Urinary bladder (tissue), 4 donors: ENCODE data around the gene ICA1. TPM values are rescaled to one million over a fixed set of nuclear protein-coding genes. Genes with fewer than 3 reads are reported as not detected.

Source experiments
- DNase-seq: peaks from one replicate; pipeline ENCODE4 v3.0.0-alpha.2; 2015; ENCODE audit errors: extremely low spot score
- H3K27ac ChIP-seq: one replicate; pipeline ENCODE4 v1.5.1; 2013; ENCODE audit warnings: low read depth, mild to moderate bottlenecking, moderate library complexity
- H3K36me3 ChIP-seq: one replicate; pipeline ENCODE4 v1.6.1; 2013; ENCODE audit warnings: mild to moderate bottlenecking, moderate library complexity; ENCODE audit not compliant: insufficient read depth
- H3K4me1 ChIP-seq: one replicate; pipeline ENCODE4 v1.6.1; 2013; ENCODE audit warnings: mild to moderate bottlenecking, moderate library complexity; ENCODE audit not compliant: insufficient read depth
- H3K4me3 ChIP-seq: one replicate; pipeline ENCODE4 v1.5.1; 2013; ENCODE audit warnings: low read depth, low read length
- WGBS: extraction: QIAGEN DNeasy Blood & Tissue Kit; methylation state at CpG from one replicate; pipeline ENCODE4 v1.1.7; 2013; 5-methylcytosine and 5-hydroxymethylcytosine counted together
- polyA plus RNA-seq: library from polyadenylated mRNA; stranded (reverse); fragments of 200-250 nt; gene quantifications from one replicate; pipeline ENCODE4 v1.2.3, GENCODE V29; 2013
- total RNA-seq: library from RNA; depleted of rRNA; stranded (reverse); fragments of >200 nt; gene quantifications from one replicate; pipeline ENCODE4 v1.2.3, GENCODE V29; 2014
- donor health status: healthy with polysubstance abuse.
- donor health status: healthy.

Gene ICA1
- total and polyA plus RNA-seq, 2 donors = 8.3 to 32.8 TPM

DNA sequence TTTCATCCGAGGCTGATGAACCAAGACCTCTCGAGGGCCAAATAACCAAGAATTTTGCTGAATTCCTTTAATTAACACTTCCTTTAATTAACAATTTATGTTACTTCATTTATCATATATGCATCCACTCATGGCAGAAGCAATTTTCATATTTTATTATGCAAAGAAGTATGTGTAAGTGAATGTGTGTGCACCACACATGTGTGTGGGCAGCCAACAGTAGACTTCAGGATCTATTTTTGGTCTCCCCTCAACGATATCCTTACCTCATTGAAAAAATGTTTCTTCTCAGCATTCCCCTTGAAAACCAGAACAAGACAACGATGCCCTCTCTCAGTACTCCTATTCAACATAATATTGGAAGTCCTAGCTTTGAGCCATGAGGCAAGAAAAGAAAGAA lies 96.8 kb downstream of the ICA1 start:
- H3K4me3 ChIP-seq = no peak overlapping the region
- H3K27ac ChIP-seq = no peak overlapping the region
- no peak for DNase-seq
- no peaks in the 10 kb centered on the region for H3K4me1 ChIP-seq
- peaks cover 2% of the 10 kb centered on the region for H3K36me3 ChIP-seq
- WGBS = 26% methylated on average over 4 of the region's 4 CpGs

DNA sequence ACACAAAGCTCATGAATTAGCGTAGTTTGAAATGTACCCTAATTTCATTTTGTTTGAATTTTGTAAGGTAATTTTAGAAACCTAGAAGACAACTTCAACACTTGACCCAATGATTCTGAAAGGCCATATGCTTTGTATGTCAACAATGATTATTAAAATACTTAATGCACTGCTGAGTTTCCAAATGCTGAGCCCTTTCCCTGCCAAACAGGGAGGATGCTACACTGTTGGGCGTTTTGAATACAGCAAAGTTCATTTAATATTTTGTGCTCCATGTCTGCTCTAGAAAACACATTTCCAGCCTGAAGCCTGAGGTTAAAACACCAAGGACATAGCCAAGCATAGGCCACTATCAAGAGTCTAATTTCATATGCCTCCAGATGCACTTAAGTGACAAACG lies 99.8 kb downstream of the ICA1 start:
- H3K4me1 ChIP-seq = no peaks in the 10 kb centered on the region
- WGBS = 82% methylated on average over 3 of the region's 3 CpGs
- no peak overlapping the region for H3K4me3 ChIP-seq
- peaks cover 2% of the 10 kb centered on the region for H3K36me3 ChIP-seq
- DNase-seq = no peak
- no peak overlapping the region for H3K27ac ChIP-seq

DNA sequence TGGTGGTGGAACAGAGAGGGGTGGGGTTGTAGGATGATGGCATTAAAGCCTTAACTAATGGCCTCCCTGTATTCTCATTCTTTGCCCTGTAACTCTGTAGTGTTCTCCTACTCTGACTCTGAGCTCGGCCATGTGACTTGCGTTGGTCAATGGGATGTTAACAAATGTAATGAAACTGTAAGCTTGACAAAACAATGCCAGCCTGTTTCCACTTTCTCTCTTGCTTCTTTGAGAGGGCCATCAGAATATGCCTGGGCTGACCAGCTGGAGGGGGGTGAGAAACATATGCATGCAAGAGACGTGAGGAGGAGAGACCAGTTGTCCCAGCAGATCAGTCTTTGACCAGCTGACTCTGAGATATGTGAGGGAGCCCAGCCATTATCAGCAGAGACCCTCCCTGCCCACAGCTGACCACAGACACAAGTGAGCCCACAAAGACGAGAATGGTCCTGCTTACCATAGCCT lies 100.6 kb downstream of the ICA1 start:
- WGBS = 86% methylated on average over 4 of the region's 4 CpGs
- H3K4me1 ChIP-seq = no peaks in the 10 kb centered on the region
- H3K4me3 ChIP-seq = no peak overlapping the region
- H3K36me3 ChIP-seq = peaks cover 4% of the 10 kb centered on the region
- H3K27ac ChIP-seq = no peak overlapping the region
- DNase-seq = no peak

DNA sequence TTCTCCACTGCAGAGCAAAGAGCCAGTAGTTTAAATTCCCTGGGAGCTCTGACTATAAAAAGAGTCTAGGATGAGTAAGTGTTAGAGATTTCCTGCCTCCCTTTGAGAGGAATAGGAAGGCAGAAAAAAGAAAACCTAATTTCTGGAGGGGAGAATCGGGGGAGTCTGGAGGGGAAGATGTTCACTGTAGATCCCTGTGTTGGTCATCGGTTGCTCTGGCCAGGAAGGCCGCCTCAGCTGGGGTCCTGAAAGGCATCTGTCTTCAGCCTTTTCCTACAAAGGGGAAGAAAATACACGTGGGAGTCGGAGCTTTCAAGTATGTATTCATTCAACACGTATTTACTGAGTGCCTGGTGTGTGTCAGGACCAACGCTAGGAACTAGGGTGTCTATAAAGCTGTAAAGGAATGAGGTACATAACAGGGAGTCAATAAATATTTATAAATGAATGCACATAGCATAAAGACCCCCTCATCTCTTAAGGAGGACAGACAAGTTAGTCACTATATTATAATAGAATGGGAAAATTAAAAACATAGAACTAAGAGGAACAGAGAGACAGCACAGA lies 101.1 kb downstream of the ICA1 start:
- H3K4me1 ChIP-seq = no peaks in the 10 kb centered on the region
- no peak for DNase-seq
- H3K27ac ChIP-seq = no peak overlapping the region
- no peak overlapping the region for H3K4me3 ChIP-seq
- peaks cover 4% of the 10 kb centered on the region for H3K36me3 ChIP-seq
- 71% methylated on average over 7 of the region's 7 CpGs for WGBS

DNA sequence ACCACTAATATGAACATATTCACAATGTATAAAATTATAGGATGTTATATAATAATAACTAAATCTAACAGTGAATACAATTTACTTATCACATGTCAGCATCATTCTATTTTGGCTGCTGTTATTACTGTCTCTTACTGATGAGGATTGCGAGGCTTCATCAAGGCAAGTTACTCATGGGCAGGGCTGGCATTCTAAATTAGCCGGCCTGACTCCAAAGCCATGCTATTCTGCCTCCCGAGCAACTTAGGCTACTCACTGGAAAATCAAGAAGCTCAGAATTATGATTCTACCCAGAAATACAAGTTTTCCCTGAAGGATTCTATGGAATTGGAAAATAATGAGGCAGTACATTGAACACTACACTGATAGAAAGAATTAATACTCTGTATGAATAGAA lies 101.7 kb downstream of the ICA1 start:
- H3K4me3 ChIP-seq = no peak overlapping the region
- WGBS = 81% methylated on average over 3 of the region's 3 CpGs
- no peak overlapping the region for H3K27ac ChIP-seq

DNA sequence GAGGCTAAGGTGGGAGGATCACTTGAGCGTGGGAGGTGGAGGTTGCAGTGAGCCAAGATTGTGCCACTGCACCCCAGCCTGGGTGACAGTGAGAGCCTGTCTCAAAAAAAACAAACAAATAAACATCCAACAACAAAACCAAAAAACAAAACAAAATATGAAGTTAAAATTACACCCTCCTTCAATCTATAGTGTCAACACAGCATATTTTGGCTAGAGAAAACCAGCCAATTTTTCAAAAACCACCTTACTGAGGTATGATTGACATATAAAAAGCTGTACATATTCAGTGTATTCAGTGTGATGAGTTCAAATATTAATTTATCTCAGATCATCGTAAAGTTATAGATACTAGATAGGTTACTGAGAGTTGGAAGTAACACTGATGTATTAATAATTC lies 102.4 kb downstream of the ICA1 start:
- no peaks in the 10 kb centered on the region for H3K4me1 ChIP-seq
- peaks cover 4% of the 10 kb centered on the region for H3K36me3 ChIP-seq
- no peak for DNase-seq
- WGBS = 73% methylated on average over 2 of the region's 2 CpGs
- no peak overlapping the region for H3K27ac ChIP-seq
- no peak overlapping the region for H3K4me3 ChIP-seq

More for the DNA sequence above, 101.7 kb downstream of the ICA1 start:
- H3K36me3 ChIP-seq = peaks cover 4% of the 10 kb centered on the region
- H3K4me1 ChIP-seq = no peaks in the 10 kb centered on the region
- no peak for DNase-seq

DNA sequence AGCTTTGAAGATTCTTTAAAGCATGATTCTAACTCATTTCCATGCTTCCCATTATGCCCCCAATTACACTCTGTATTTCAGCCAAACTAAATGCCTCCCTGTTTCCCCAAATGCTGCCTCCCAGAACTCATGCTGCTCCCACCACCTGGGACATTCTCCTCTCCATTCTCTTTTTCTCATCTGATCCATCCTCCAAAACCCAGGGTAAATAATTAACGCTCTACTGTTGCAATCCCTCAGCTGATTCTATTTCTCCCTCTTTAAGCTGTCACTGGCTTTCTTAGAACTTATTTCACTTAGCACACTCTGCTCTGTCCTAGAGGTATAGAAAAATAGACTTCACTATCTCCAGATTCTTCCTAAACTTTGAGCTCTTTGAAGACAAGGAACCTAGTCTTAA lies 104.7 kb downstream of the ICA1 start:
- Histone ChIP-seq H3K4me1 (no peaks in the 10 kb centered on the region), H3K4me3 (no peak overlapping the region), H3K27ac (no peak overlapping the region), H3K36me3 (peaks cover 2% of the 10 kb centered on the region)
- no peak for DNase-seq
- WGBS = 85% methylated on average over 1 of the region's 1 CpG

DNA sequence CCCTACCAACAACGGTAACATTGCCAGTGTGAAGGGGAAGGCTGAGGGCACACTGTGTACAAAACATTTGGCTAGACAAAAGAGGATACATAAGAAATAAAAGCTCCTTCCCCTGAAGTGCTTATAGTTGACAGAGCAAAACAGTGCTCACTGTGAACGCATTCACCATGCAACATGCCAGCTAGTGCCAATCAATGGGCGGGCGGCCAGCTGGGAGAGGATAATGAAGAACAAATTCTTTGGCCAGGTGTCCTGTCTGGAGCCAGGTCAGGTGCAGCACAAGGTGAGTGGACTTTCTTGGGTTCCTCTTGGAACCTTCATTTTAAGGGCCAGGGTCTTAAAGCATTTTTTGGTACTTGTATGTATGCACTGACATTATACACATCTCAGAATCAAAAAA lies 106.1 kb downstream of the ICA1 start:
- 89% methylated on average over 4 of the region's 4 CpGs for WGBS
- no peak overlapping the region for H3K4me3 ChIP-seq
- H3K27ac ChIP-seq = no peak overlapping the region
- DNase-seq = no peak
- peaks cover 2% of the 10 kb centered on the region for H3K36me3 ChIP-seq
- no peaks in the 10 kb centered on the region for H3K4me1 ChIP-seq

DNA sequence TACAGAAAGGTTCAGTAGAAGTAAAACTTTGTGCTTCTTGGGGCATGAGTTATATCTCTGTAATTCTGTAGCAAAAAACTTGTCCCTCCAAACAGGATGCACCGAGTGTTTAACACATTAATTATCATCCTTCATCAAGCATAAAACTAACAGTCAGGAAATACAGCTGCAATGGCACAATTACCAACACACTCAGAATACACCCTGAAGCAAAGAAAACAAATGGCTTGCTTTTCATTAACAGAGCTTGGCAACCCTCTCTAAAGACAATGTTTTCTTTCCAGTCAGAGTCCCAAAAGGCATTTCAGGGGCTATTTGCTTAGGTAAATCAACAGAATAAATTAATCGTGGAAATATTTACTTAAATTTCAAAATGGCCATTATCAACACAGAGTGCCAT lies 107.7 kb downstream of the ICA1 start:
- WGBS = 66% methylated on average over 2 of the region's 2 CpGs
- no peak overlapping the region for H3K4me3 ChIP-seq
- no peak overlapping the region for H3K27ac ChIP-seq
- H3K36me3 ChIP-seq = peaks cover 2% of the 10 kb centered on the region
- H3K4me1 ChIP-seq = no peaks in the 10 kb centered on the region
- no peak for DNase-seq

DNA sequence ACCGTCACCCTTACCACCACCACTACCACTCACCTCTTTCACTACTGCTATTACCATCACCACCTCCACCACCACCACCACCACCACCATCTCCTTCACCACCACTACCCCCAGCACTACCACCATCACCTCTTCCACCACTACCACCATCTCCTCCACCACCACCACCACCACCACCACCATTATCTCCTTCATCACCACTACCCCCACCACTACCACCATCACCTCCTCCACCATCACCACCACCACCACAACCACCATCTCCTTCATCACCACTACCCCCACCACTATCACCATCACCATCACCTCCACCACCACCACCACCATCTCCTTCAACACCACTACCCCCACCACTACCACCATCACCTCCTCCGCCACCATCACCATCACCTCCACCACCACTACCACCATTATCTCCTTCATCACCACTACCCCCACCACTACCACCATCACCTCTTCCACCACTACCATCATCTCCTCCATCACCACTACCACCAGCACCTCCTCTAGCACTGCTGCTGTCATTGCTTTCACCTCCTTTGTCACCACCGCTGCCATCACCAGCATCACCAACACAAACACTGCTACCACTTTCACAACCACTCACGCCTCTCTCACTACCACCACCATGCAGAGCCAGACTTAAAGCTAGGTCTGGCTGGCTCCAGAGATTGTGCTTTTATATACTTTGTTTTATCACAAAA lies 109.3 kb downstream of the ICA1 start:
- Histone ChIP-seq H3K27ac (no peak overlapping the region), H3K36me3 (peaks cover 2% of the 10 kb centered on the region), H3K4me3 (no peak overlapping the region), H3K4me1 (no peaks in the 10 kb centered on the region)
- no peak for DNase-seq
- 95% methylated on average over 4 of the region's 4 CpGs for WGBS

DNA sequence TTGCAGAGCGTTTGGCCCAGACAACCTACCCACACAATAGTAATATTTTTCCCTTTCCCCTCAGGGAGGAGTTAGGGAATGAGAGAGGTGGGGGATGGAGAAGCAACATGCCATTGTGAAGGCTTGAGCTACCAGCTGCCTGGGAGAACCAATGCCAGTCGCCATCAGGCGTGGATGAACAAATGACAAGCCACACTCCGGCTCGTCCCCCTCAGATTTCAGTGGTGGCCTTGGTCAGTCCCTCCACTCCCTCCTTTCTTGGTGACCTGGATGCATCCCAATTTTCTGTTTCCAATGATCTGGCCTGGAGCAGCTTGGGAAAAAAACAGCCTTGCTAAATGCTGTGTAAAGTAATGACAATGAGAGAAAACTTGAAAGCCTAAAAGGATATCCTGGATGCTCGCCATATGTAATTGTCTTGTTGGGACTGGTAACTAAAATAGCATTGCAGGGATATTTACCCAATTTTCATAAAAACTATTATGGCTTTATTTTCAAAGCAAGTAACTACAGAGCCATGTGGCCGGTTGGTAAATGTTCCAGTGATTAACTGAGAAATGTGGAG lies 110.7 kb downstream of the ICA1 start:
- no peaks in the 10 kb centered on the region for H3K36me3 ChIP-seq
- H3K27ac ChIP-seq = no peak overlapping the region
- H3K4me1 ChIP-seq = no peaks in the 10 kb centered on the region
- H3K4me3 ChIP-seq = no peak overlapping the region
- WGBS = 81% methylated on average over 7 of the region's 7 CpGs
- DNase-seq = no peak

DNA sequence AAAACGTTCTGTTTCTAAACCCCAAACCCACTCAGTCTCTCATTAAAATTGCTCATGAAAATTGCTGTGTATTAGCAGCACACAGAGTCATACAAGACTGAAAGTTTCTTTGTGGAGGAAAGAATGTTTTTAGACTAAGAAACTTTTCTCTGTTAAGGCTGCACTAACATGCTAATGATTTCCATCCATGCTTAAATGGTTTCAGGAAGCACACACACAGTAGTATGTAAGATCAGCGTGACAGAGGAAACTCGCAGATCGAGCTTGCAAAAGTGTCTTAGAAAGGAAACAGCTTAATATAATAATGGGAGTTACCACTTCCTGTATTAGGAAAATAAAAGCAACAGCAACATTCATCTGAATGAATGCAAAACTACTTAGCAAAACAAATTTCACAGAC lies 112.7 kb downstream of the ICA1 start:
- 32% methylated on average over 4 of the region's 4 CpGs for WGBS
- Histone ChIP-seq H3K4me1 (no peaks in the 10 kb centered on the region), H3K4me3 (no peak overlapping the region), H3K27ac (no peak overlapping the region), H3K36me3 (no peaks in the 10 kb centered on the region)
- no peak for DNase-seq

DNA sequence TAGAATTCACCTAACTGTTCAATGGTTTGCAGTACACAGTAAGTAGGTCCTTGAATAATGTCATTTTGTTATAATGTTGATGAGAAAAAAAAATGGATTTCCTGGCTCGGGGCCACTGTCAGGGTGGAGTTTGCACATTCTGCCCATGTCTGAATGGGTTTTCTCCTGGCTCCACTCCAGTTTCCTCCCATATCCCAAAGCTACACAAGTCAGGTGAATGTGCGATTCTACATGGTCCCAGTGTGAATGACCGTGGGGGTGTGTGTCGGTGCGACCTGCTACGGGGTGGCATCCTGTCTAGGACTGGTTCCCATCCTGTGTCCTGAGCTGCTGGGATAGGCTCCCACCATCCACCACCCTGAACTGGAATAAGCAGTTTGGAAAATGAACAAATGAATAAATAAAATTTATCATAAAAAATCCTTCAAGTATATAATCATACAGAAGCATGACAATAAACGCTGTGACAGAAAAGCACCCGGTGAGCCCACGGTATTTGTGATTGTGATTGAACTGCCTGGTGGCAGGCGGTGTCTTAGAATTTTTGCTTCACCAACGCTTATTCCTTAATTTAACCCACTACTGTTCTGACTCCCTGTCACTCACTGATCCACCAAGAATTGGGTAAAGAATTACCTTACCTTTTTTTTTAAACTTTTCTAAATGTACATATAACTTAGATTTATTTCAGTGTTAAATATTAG lies 114.1 kb downstream of the ICA1 start:
- no peak for DNase-seq
- H3K4me3 ChIP-seq = no peak overlapping the region
- WGBS = 80% methylated on average over 11 of the region's 11 CpGs
- H3K27ac ChIP-seq = no peak overlapping the region
- no peaks in the 10 kb centered on the region for H3K36me3 ChIP-seq
- H3K4me1 ChIP-seq = no peaks in the 10 kb centered on the region
